NCI-H748 treated with DMSO at 0.1 percent for 48 hours (cell line): ENCODE measurements around the gene GNB1L.
A peak's percentile ranks its signal among the peaks of the same experiment; 100 is the strongest.

Experiments
- DNase-seq: peaks from one replicate; lab custom pipeline; 2025; lab: John Stamatoyannopoulos, UW

The GNB1L gene

GRCh38 chr22:19775496-19776325 is 79.0 kb downstream of the GNB1L start:
- no peak for DNase-seq

DNA sequence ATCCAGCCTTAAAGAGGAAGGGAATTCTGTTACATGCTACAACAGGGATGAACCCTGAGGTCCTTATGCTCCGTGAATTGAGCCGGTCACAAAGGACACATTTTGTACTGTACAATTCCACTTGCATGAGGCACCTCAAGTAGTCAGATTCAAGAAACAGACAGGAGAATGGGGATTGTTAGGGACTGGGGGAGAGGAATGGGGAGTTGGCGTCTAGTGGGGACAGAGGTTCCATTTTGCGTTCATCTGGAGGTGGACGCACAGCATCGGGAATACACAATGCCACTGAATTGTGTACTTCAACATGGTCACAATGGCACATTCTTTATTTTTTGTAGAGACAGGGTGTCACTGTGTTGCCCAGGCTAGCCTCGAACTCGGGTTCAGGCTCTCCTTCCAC is 80.0 kb downstream of the GNB1L start:
- no peak for DNase-seq

GRCh38 chr22:19773470-19774040 is 81.1 kb downstream of the GNB1L start:
- no peak for DNase-seq

DNA sequence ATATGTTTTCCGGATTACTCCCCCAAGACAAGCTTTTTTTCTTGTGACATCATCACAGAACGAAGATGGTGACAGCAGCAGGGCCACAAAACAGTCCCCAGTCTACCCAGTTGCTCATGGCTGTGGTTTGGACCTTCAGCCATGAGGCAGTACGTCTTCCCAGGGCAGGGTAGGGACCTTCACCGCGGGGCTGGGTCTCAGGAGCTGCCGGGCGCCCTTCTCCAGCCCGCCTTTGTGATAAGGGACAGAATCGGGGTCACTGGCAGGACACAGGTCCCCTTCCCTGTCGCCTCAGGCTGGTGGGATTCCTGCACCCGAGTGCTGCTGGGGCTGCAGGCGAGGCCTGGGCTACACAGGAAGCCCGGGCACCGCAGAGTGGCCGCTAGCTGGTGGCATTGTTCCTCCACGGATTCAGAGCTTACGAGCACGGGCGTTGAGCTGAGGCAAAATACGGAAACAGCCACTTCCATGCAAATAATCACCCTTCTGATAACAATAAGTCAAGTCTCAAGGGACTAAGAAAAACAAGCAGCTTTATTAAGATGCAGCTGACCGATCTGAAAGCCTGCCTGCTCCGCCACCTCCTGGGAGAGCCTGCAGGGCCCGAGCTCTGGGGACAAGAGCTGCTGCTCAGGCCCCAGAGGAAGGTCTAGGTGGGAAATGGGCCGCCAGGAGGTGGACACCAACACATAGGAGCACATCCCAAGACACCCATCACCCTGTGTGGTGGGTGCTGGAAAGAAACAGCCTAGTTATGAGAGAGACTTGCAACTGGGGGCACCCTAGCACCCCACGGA is 81.8 kb downstream of the GNB1L start:
- DNase-seq, result no peak

- no peak for DNase-seq
Measured at GRCh38 chr22:19772422-19772672, 82.3 kb downstream of the GNB1L start.

GRCh38 chr22:19770349-19771220 is 84.1 kb downstream of the GNB1L start:
- DNase-seq, result no peak

GRCh38 chr22:19769393-19769715 is 85.3 kb downstream of the GNB1L start:
- no peak for DNase-seq

GRCh38 chr22:19767427-19768341 is 87.0 kb downstream of the GNB1L start:
- DNase-seq, result no peak

DNA sequence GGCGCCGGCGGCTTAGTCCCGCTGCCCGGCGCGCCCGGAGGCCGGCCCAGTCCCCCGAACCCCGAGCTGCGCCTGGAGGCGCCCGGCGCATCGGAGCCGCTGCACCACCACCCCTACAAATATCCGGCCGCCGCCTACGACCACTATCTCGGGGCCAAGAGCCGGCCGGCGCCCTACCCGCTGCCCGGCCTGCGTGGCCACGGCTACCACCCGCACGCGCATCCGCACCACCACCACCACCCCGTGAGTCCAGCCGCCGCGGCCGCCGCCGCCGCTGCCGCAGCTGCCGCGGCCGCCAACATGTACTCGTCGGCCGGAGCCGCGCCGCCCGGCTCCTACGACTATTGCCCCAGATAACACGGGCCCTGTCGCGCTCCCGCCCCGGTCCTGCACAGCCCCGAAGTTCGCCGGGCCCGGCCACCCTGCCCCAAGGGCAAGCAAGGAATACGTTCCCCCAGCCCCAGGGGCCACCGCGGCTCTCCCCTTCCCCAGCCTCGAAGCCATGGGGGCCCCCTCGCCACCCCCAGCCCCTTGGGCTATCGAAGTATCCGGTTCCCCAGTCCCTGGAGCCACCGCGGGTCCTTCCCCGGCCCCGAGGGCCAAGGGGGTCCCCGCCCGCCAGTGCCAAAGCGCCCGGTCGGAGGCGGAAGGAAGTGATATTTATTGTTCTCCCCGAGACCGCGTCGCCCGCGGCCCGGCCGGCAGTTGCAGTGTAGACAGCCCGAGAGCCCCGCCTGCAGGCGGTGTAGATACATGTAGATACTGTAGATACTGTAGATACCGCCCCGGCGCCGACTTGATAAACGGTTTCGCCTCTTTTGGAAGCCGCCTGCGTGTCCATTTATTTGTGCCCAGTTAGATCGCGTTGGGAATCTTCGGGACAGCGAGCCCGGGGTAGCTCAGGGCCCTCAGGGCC is 87.9 kb downstream of the GNB1L start:
- peak; percentile 16 for DNase-seq

GRCh38 chr22:19766240-19766510 is 88.5 kb downstream of the GNB1L start:
- DNase-seq, result no peak

- no peak for DNase-seq
Measured at GRCh38 chr22:19765477-19766239, 89.0 kb downstream of the GNB1L start.

- DNase-seq, result no peak
Measured at GRCh38 chr22:19764636-19765476, 89.8 kb downstream of the GNB1L start.

- no peak for DNase-seq
Measured at GRCh38 chr22:19764299-19764593, 90.4 kb downstream of the GNB1L start.

DNA sequence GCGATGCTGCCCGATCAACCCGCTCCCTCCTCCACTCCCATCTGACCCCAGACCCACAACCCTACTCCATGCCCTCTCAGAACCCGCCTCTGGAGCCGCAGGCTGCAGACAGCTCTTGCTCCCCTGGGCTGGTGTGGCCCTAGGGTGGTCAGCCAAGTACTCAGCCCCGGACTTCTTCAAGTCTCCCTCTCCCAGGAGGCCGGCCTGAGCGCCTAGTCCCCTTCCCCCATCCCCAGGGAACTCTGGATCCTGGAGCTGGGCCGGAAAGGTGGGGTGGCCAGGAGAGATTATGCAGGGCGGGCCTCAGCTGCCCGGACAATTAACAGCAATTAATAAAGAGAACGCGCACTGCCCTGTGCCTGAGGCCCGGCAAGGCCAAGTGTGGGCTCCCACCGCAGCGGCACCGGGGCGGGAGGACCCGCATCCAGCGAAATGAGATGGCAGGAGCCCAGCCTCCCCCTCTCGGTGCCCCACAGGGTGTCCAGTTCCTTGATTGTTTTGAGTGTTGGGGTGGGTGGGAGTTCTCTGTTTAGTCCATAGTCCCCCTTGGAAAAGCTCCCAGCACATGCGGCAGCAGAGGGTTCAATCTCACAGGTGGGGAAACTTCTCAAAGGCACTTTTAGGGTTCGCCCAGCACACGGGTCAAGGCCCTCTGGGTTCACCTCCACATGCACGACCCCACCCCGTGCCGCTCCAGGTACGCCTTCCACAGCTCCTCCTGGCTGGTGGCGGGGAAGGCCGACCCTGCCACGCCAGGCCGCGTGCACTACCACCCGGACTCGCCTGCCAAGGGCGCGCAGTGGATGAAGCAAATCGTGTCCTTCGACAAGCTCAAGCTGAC is 91.0 kb downstream of the GNB1L start:
- no peak for DNase-seq

DNA sequence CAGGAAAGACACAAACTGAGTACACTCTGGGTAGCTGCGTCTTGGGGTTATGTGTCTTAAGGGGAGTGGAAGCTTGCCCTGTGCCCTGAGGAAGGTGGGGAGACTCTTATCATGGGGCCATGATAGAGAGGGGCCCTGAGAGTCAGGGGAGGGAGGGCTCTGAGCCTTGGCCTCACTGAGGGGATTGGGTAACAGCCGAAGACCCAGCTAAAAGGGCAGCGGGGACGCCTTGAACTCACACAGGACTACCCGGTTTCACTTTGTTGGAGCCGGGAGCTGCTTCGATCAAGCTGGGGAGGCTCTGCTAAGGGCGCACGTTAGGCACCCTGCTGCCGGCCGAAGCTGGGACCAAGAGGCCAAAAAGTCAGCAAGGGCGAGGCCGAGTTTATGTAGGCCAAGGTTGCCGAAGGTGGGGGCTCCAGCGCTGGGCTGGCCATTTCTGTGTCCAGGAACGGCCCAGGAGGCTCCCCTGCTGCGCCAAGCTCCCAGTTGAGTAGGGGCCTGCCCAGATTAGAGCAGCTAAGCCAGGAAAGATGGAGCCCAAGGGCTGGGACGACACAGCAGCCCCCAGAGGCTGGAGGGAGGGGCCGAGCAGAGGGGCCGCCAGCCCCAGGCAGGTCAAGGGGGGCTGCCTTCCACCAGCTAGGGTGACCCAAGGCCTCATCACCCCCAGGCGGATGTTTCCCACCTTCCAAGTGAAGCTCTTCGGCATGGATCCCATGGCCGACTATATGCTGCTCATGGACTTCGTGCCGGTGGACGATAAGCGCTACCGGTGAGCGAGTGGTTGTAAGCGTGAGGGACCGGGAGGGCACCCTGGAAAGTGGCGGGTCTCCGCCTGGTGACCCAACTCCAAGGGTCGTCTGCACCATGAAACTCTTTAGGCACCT is 91.9 kb downstream of the GNB1L start:
- no peak for DNase-seq

- DNase-seq, result no peak
Measured at GRCh38 chr22:19761725-19762567, 92.7 kb downstream of the GNB1L start.
